ENCODE results near the gene RAB40B. TPM values are rescaled to one million over a fixed set of nuclear protein-coding genes. Genes with fewer than 3 reads are reported as not detected.
A peak's percentile ranks its signal among the peaks of the same experiment; 100 is the strongest.

The RAB40B gene
- polyA plus RNA-seq, 1 donor from 2014 or later: 1.9 TPM

GRCh38 chr17:82675476-82676245 lies 22.8 kb downstream of the RAB40B start:
- no peaks in the 10 kb centered on the region for H3K9me3 Mint-ChIP-seq
- no peak overlapping the region for H3K27ac Mint-ChIP-seq
- peaks cover 0 to 2% (median 0%) of the 10 kb centered on the region in 3 donors for H3K4me1 Mint-ChIP-seq
- no peak overlapping the region for H3K4me3 Mint-ChIP-seq
- H3K36me3 Mint-ChIP-seq: peaks cover 1% of the 10 kb centered on the region
- peaks cover 1% of the 10 kb centered on the region for H3K27me3 Mint-ChIP-seq

GRCh38 chr17:82674656-82675475 lies 23.6 kb downstream of the RAB40B start:
- H3K36me3 Mint-ChIP-seq: peaks cover 1% of the 10 kb centered on the region
- H3K27me3 Mint-ChIP-seq: peaks cover 1% of the 10 kb centered on the region
- peaks cover 0 to 2% (median 0%) of the 10 kb centered on the region in 3 donors for H3K4me1 Mint-ChIP-seq
- no peak overlapping the region for H3K27ac Mint-ChIP-seq
- no peaks in the 10 kb centered on the region for H3K9me3 Mint-ChIP-seq
- H3K4me3 Mint-ChIP-seq: no peak overlapping the region

GRCh38 chr17:82670661-82671450 lies 27.6 kb downstream of the RAB40B start:
- Mint-ChIP-seq H3K36me3 (peaks cover 3% of the 10 kb centered on the region), H3K9me3 (no peaks in the 10 kb centered on the region), H3K4me3 (no peak overlapping the region), H3K27ac (no peak overlapping the region), H3K4me1 (peaks cover 0 to 6% (median 4%) of the 10 kb centered on the region in 3 donors), H3K27me3 (peaks cover 1% of the 10 kb centered on the region)

- Mint-ChIP-seq H3K27me3 (no peaks in the 10 kb centered on the region), H3K36me3 (peaks cover 3% of the 10 kb centered on the region), H3K4me3 (peak overlapping the region in 1 of 4 donors; percentile 45), H3K4me1 (peaks cover 0 to 6% (median 4%) of the 10 kb centered on the region in 3 donors), H3K9me3 (no peaks in the 10 kb centered on the region), H3K27ac (no peak overlapping the region)
Observed at GRCh38 chr17:82668631-82669099, 29.8 kb downstream of the RAB40B start.

- Mint-ChIP-seq H3K4me1 (peaks cover 0 to 6% (median 2%) of the 10 kb centered on the region in 3 donors), H3K27ac (peak overlapping the region in 1 of 3 donors; percentile 69), H3K9me3 (no peaks in the 10 kb centered on the region), H3K36me3 (peaks cover 3% of the 10 kb centered on the region), H3K27me3 (no peaks in the 10 kb centered on the region), H3K4me3 (no peak overlapping the region)
Observed at GRCh38 chr17:82668024-82668630, 30.4 kb downstream of the RAB40B start.

GRCh38 chr17:82667668-82668000 lies 30.9 kb downstream of the RAB40B start:
- Mint-ChIP-seq H3K4me3 (no peak overlapping the region), H3K27ac (peak overlapping the region in 2 of 3 donors; percentile 12 to 69), H3K4me1 (peaks cover 0 to 6% (median 2%) of the 10 kb centered on the region in 3 donors), H3K27me3 (no peaks in the 10 kb centered on the region), H3K36me3 (peaks cover 3% of the 10 kb centered on the region), H3K9me3 (no peaks in the 10 kb centered on the region)

- no peaks in the 10 kb centered on the region for H3K27me3 Mint-ChIP-seq
- H3K27ac Mint-ChIP-seq: peak overlapping the region in 1 of 3 donors; percentile 12
- no peak overlapping the region for H3K4me3 Mint-ChIP-seq
- H3K36me3 Mint-ChIP-seq: peaks cover 3% of the 10 kb centered on the region
- H3K9me3 Mint-ChIP-seq: no peaks in the 10 kb centered on the region
- H3K4me1 Mint-ChIP-seq: peaks cover 0 to 6% (median 2%) of the 10 kb centered on the region in 3 donors
Observed at GRCh38 chr17:82666931-82667667, 31.4 kb downstream of the RAB40B start.

GRCh38 chr17:82665891-82666290 lies 32.6 kb downstream of the RAB40B start:
- no peaks in the 10 kb centered on the region for H3K27me3 Mint-ChIP-seq
- peaks cover 3% of the 10 kb centered on the region for H3K36me3 Mint-ChIP-seq
- H3K4me1 Mint-ChIP-seq: peaks cover 0 to 6% (median 2%) of the 10 kb centered on the region in 3 donors
- no peak overlapping the region for H3K4me3 Mint-ChIP-seq
- H3K9me3 Mint-ChIP-seq: no peaks in the 10 kb centered on the region
- peak overlapping the region in 1 of 3 donors; percentile 85 for H3K27ac Mint-ChIP-seq

- no peak overlapping the region for H3K27ac Mint-ChIP-seq
- H3K4me1 Mint-ChIP-seq: peaks cover 0 to 6% (median 2%) of the 10 kb centered on the region in 3 donors
- H3K27me3 Mint-ChIP-seq: no peaks in the 10 kb centered on the region
- H3K36me3 Mint-ChIP-seq: peaks cover 5% of the 10 kb centered on the region
- no peak overlapping the region for H3K4me3 Mint-ChIP-seq
- H3K9me3 Mint-ChIP-seq: no peaks in the 10 kb centered on the region
Observed at GRCh38 chr17:82665217-82665616, 33.3 kb downstream of the RAB40B start.

GRCh38 chr17:82664701-82665182 lies 33.8 kb downstream of the RAB40B start:
- no peaks in the 10 kb centered on the region for H3K9me3 Mint-ChIP-seq
- no peak overlapping the region for H3K27ac Mint-ChIP-seq
- peaks cover 0 to 6% (median 2%) of the 10 kb centered on the region in 3 donors for H3K4me1 Mint-ChIP-seq
- H3K36me3 Mint-ChIP-seq: peaks cover 6% of the 10 kb centered on the region
- H3K27me3 Mint-ChIP-seq: no peaks in the 10 kb centered on the region
- H3K4me3 Mint-ChIP-seq: no peak overlapping the region

- H3K27me3 Mint-ChIP-seq: no peaks in the 10 kb centered on the region
- no peak overlapping the region for H3K4me3 Mint-ChIP-seq
- peaks cover 0 to 6% (median 2%) of the 10 kb centered on the region in 3 donors for H3K4me1 Mint-ChIP-seq
- no peaks in the 10 kb centered on the region for H3K9me3 Mint-ChIP-seq
- peaks cover 9% of the 10 kb centered on the region for H3K36me3 Mint-ChIP-seq
- no peak overlapping the region for H3K27ac Mint-ChIP-seq
Observed at GRCh38 chr17:82664276-82664575, 34.3 kb downstream of the RAB40B start.

GRCh38 chr17:82663381-82664275 lies 34.9 kb downstream of the RAB40B start:
- Mint-ChIP-seq H3K27me3 (no peaks in the 10 kb centered on the region), H3K36me3 (peaks cover 9% of the 10 kb centered on the region), H3K4me3 (no peak overlapping the region), H3K27ac (no peak overlapping the region), H3K9me3 (no peaks in the 10 kb centered on the region), H3K4me1 (peaks cover 0 to 4% (median 2%) of the 10 kb centered on the region in 3 donors)

- no peak overlapping the region for H3K27ac Mint-ChIP-seq
- no peaks in the 10 kb centered on the region for H3K9me3 Mint-ChIP-seq
- no peak overlapping the region for H3K4me3 Mint-ChIP-seq
- H3K27me3 Mint-ChIP-seq: no peaks in the 10 kb centered on the region
- peaks cover 0 to 2% (median 0%) of the 10 kb centered on the region in 3 donors for H3K4me1 Mint-ChIP-seq
- H3K36me3 Mint-ChIP-seq: peaks cover 9% of the 10 kb centered on the region
Observed at GRCh38 chr17:82662711-82663261, 35.7 kb downstream of the RAB40B start.

Data from IgD-negative memory B cell (primary cell).